ENCODE measurements around the gene NPPB. TPM values are rescaled to one million over a fixed set of nuclear protein-coding genes. Genes with fewer than 3 reads are reported as not detected.
A peak's percentile ranks its signal among the peaks of the same experiment; 100 is the strongest.

The NPPB gene
- total RNA-seq, 1 experiment from 2014 or later: 0.35 TPM

GRCh38 chr1:11858968-11859871 lies 475 bp upstream of the NPPB start:
- no peak overlapping the region for H3T11ph ChIP-seq (ENCODE audit: low read length)
- no peak overlapping the region for H3K9ac ChIP-seq (ENCODE audit: extremely low read depth, insufficient read length, low read length)
- H3K27me3 ChIP-seq (ENCODE audit: insufficient read depth, low read length): no peaks in the 10 kb centered on the region; the same call in 1 of the 2 replicates
- H3K36me3 Mint-ChIP-seq (ENCODE audit: insufficient read depth in 1 of 3, low read depth in 3 of 3): no peaks in the 10 kb centered on the region
- H2BK15ac ChIP-seq (ENCODE audit: low read depth, low read length): no peak overlapping the region
- no peak overlapping the region for H2BK5ac ChIP-seq (ENCODE audit: insufficient read length, low read length)
- H3K27ac ChIP-seq (ENCODE audit: insufficient read length, low read depth, low read length): no peak overlapping the region
- peaks cover 70% of the 10 kb centered on the region for H3K27me3 Mint-ChIP-seq (ENCODE audit: low read depth)
- no peak overlapping the region for H2BK120ac ChIP-seq (ENCODE audit: low read depth, low read length, poor library complexity, severe bottlenecking)
- H3K9me3 ChIP-seq (ENCODE audit: control insufficient read depth, low read depth, low read length): no peaks in the 10 kb centered on the region
- H4K91ac ChIP-seq (ENCODE audit: insufficient read length, low read depth, low read length): no peak overlapping the region
- H4K20me1 ChIP-seq (ENCODE audit: control insufficient read depth, insufficient read depth, insufficient read length): no peaks in the 10 kb centered on the region
- no peak overlapping the region for H2BK20ac ChIP-seq (ENCODE audit: low read depth, low read length, poor library complexity, severe bottlenecking)
- no peak overlapping the region for H2BK12ac ChIP-seq (ENCODE audit: insufficient read length, low read depth, low read length)
- no peak overlapping the region for H3K18ac ChIP-seq (ENCODE audit: insufficient read length, low read depth, low read length)
- no peak overlapping the region; the same call in 1 of the 2 replicates for H3K14ac ChIP-seq (ENCODE audit: insufficient read depth, low read length)
- H3K27ac Mint-ChIP-seq: no peak overlapping the region; a peak in 1 of 7 replicates
- H3K4me2 ChIP-seq (ENCODE audit: insufficient read depth, insufficient read length, low read length): peak overlapping the region; percentile 17
- no peaks in the 10 kb centered on the region for H3K79me1 ChIP-seq (ENCODE audit: insufficient read depth, low read depth, low read length, poor library complexity, severe bottlenecking)
- H3K56ac ChIP-seq (ENCODE audit: insufficient read length, low read depth, low read length): no peak overlapping the region
- WGBS (ENCODE audit: extremely low coverage, insufficient read length, low lambda C conversion rate): no CpG with 5 or more reads among the region's 53 CpGs
- no peaks in the 10 kb centered on the region for H3K9me3 Mint-ChIP-seq
- DNase-seq: peak; percentile 85
- no peaks in the 10 kb centered on the region for H3K79me2 ChIP-seq (ENCODE audit: insufficient read depth, low read length)
- H3K4me1 ChIP-seq (ENCODE audit: insufficient read depth, low read length): no peaks in the 10 kb centered on the region
- no peak overlapping the region for H4K8ac ChIP-seq (replicated peaks; ENCODE audit: insufficient read length, low read depth, low read length)
- no peak overlapping the region for H4K5ac ChIP-seq (ENCODE audit: insufficient read length, low read depth, low read length)
- no peaks in the 10 kb centered on the region for H3K23me2 ChIP-seq (ENCODE audit: insufficient read length, low read depth, low read length, poor library complexity, severe bottlenecking)
- H3K23ac ChIP-seq (ENCODE audit: insufficient read length, low read depth, low read length): no peak overlapping the region
- peak; percentile 49 for TF ChIP-seq CTCF (conservative IDR thresholded peaks at IDR 0.05)
- no peak overlapping the region for H3K4ac ChIP-seq (ENCODE audit: low read depth, low read length)
- H3K4me3 Mint-ChIP-seq: peak overlapping the region in 1 of 2 experiments; percentile 31; a peak in 2 of 5 replicates
- H2AFZ ChIP-seq (ENCODE audit: low read length): no peak overlapping the region
- H2AK5ac ChIP-seq (ENCODE audit: insufficient read length, low read length): no peak overlapping the region
- H3K4me1 Mint-ChIP-seq: peaks cover 6 to 15% of the 10 kb centered on the region in 2 experiments; a peak in 3 of 4 replicates
